ENCODE measurements around the gene TM4SF4.

DNA sequence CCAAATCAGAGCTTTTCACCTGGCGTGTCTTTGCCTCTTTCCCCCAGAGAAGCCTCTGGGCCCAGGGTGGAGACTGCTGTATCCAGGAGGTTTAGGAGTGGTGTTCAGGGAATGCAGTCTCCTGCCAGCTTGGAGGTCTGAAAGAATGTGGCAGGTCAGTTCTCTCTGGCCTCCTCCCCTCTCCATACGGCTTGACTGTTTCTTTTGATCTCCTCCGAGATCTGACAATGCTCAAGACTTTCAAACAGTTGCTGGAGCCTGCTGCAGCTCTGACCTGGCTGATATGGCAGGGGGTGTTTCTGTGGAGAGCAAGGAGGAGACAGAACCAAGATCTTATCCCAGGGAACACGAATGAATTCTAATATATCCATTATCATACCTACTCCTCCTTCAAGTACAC lies 24.7 kb upstream of the TM4SF4 start:
- TF ChIP-seq, protein P1, sequence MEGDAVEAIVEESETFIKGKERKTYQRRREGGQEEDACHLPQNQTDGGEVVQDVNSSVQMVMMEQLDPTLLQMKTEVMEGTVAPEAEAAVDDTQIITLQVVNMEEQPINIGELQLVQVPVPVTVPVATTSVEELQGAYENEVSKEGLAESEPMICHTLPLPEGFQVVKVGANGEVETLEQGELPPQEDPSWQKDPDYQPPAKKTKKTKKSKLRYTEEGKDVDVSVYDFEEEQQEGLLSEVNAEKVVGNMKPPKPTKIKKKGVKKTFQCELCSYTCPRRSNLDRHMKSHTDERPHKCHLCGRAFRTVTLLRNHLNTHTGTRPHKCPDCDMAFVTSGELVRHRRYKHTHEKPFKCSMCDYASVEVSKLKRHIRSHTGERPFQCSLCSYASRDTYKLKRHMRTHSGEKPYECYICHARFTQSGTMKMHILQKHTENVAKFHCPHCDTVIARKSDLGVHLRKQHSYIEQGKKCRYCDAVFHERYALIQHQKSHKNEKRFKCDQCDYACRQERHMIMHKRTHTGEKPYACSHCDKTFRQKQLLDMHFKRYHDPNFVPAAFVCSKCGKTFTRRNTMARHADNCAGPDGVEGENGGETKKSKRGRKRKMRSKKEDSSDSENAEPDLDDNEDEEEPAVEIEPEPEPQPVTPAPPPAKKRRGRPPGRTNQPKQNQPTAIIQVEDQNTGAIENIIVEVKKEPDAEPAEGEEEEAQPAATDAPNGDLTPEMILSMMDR (conservative IDR thresholded peaks at IDR 0.05 in 1 of 2, IDR thresholded peaks at IDR 0.05 in 1 of 2; ENCODE audit: extremely low read depth in 1 of 2, insufficient read depth in 1 of 2, low read depth in 1 of 2, low read length in 2 of 2): no peak
- no peak for TF ChIP-seq EZH2 (IDR thresholded peaks at IDR 0.05; ENCODE audit: borderline replicate concordance, low read length)
